ENCODE measurements around the gene BCL6B. TPM values are rescaled to one million over a fixed set of nuclear protein-coding genes. Genes with fewer than 3 reads are reported as not detected.

Gene BCL6B
- total RNA-seq, 4 donors from 2014 or later, result 1.9 to 8.1 (median 3.2) TPM

DNA sequence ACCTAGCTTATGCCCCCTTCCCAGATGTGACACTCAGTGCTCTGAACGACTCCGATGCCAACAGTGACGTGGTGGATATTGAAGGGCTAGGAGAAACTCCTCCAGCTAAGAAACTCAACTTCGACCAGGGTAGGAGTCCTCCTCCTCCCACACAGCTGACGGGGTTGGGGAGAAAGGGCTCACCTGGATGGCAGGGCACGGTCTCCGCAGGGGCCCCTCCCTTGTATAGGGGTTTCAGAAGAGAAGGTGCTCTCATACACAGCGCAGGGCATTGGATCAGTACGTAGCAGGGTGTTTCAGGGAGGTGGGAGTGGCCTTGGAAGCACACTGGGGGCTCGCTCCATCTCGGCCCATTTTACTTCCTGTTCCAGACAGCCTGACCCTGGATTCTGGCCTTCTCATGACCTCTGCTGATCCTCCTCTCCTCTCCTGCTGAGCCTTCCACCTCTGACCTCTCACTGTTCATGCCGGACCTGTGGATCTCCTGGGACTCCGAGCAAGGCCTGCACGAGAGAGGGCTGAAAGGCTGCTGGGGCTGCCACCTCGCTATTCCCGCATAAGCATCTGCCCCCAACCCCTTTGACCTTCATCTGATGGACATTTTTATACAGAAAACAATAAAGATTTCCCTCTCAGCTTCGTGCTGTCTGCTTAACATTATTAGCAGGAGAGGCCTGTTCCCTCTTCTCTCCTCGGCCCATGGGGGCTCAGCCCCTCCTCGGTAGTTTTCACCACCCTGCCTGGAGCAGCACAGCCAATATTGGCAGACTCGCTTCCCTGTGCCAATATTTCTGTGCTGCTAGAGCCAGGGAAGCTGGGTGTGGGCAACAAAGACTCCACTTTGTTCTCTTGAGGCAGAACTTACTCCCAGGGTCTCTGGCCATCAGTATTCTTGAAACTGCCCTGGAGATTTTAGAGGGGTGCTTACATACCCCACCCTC, 5.7 kb upstream of the BCL6B start:
- H3K4me1 ChIP-seq, result peaks cover 0 to 76% (median 36%) of the 10 kb centered on the region in 4 donors
- peaks cover 0 to 16% (median 0%) of the 10 kb centered on the region in 3 donors for H3K36me3 ChIP-seq
- H3K27ac ChIP-seq, result peak overlapping the region; percentile 60 to 98 (median 85)
- no peaks in the 10 kb centered on the region for H3K9me3 ChIP-seq
- WGBS, 2 donors, result 68 to 71% methylated on average over 20 of the region's 20 CpGs
- H3K4me3 ChIP-seq, result peak overlapping the region in 1 of 4 donors; percentile 59
- TF ChIP-seq POLR2A (IDR thresholded peaks at IDR 0.05), result no peak
- TF ChIP-seq, protein P1, sequence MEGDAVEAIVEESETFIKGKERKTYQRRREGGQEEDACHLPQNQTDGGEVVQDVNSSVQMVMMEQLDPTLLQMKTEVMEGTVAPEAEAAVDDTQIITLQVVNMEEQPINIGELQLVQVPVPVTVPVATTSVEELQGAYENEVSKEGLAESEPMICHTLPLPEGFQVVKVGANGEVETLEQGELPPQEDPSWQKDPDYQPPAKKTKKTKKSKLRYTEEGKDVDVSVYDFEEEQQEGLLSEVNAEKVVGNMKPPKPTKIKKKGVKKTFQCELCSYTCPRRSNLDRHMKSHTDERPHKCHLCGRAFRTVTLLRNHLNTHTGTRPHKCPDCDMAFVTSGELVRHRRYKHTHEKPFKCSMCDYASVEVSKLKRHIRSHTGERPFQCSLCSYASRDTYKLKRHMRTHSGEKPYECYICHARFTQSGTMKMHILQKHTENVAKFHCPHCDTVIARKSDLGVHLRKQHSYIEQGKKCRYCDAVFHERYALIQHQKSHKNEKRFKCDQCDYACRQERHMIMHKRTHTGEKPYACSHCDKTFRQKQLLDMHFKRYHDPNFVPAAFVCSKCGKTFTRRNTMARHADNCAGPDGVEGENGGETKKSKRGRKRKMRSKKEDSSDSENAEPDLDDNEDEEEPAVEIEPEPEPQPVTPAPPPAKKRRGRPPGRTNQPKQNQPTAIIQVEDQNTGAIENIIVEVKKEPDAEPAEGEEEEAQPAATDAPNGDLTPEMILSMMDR (IDR thresholded peaks at IDR 0.05), result no peak
- TF ChIP-seq EP300 (IDR thresholded peaks at IDR 0.05), result no peak
- no peak for DNase-seq (ENCODE audit: low spot score in 2 of 2)
- peaks cover 0 to 1% of the 10 kb centered on the region in 2 donors for H3K27me3 ChIP-seq

- peak overlapping the region in 3 of 4 donors; percentile 24 to 59 (median 28) for H3K4me3 ChIP-seq
- peaks cover 0 to 16% (median 0%) of the 10 kb centered on the region in 3 donors for H3K36me3 ChIP-seq
- peak overlapping the region; percentile 60 to 98 (median 85) for H3K27ac ChIP-seq
- no peak for TF ChIP-seq EP300 (IDR thresholded peaks at IDR 0.05)
- no peak for TF ChIP-seq POLR2A (IDR thresholded peaks at IDR 0.05)
- TF ChIP-seq, protein P1 (IDR thresholded peaks at IDR 0.05), result no peak
- WGBS, 2 donors, result 63 to 64% methylated on average over 12 of the region's 12 CpGs
- H3K9me3 ChIP-seq, result no peaks in the 10 kb centered on the region
- peaks cover 0 to 83% (median 39%) of the 10 kb centered on the region in 4 donors for H3K4me1 ChIP-seq
- DNase-seq (ENCODE audit: low spot score in 2 of 2), result no peak
- H3K27me3 ChIP-seq, result peaks cover 0 to 8% of the 10 kb centered on the region in 2 donors
These were observed 5.0 kb upstream of the BCL6B start for GRCh38 chr17:7017827-7018200.

GRCh38 chr17:7018331-7018964, 4.4 kb upstream of the BCL6B start:
- Histone ChIP-seq H3K4me3 (peak overlapping the region; percentile 24 to 59 (median 36)), H3K27ac (peak overlapping the region; percentile 60 to 98 (median 85)), H3K4me1 (peaks cover 0 to 83% (median 36%) of the 10 kb centered on the region in 4 donors), H3K27me3 (peaks cover 0 to 14% of the 10 kb centered on the region in 2 donors), H3K9me3 (no peaks in the 10 kb centered on the region), H3K36me3 (peaks cover 0 to 16% (median 0%) of the 10 kb centered on the region in 3 donors)
- TF ChIP-seq POLR2A (IDR thresholded peaks at IDR 0.05) (peak in 1 of 2 donors; percentile 9), EP300 (IDR thresholded peaks at IDR 0.05) (peak in 1 of 2 donors; percentile 37)
- TF ChIP-seq, protein P1 (IDR thresholded peaks at IDR 0.05), result no peak
- peak; percentile 52 to 62 for DNase-seq (ENCODE audit: low spot score in 2 of 2)
- 66 to 74% methylated on average over 10 of the region's 10 CpGs for WGBS, 2 donors

- Histone ChIP-seq H3K4me3 (peak overlapping the region; percentile 24 to 59 (median 36)), H3K36me3 (peaks cover 0 to 16% (median 0%) of the 10 kb centered on the region in 3 donors), H3K9me3 (no peaks in the 10 kb centered on the region), H3K27ac (peak overlapping the region; percentile 50 to 98 (median 85)), H3K27me3 (peaks cover 0 to 17% of the 10 kb centered on the region in 2 donors), H3K4me1 (peaks cover 0 to 83% (median 30%) of the 10 kb centered on the region in 4 donors)
- DNase-seq (ENCODE audit: low spot score in 2 of 2), result no peak
- 36 to 50% methylated on average over 10 of the region's 10 CpGs for WGBS, 2 donors
- no peak for TF ChIP-seq POLR2A (IDR thresholded peaks at IDR 0.05)
- no peak for TF ChIP-seq EP300 (IDR thresholded peaks at IDR 0.05)
- TF ChIP-seq, protein P1 (IDR thresholded peaks at IDR 0.05), result no peak
These were observed 3.5 kb upstream of the BCL6B start for GRCh38 chr17:7019367-7019766.
